Measurements from ENCODE around the gene TIMM13. TPM values are rescaled to one million over a fixed set of nuclear protein-coding genes. Genes with fewer than 3 reads are reported as not detected.
"Not testable (repeated sequence)": the region's sequence is repeated elsewhere in the genome, so short reads cannot be mapped to it uniquely, and the experiment has no call there.

TIMM13 gene
- total RNA-seq, 1 donor from 2014 or later, result 185 TPM

DNA sequence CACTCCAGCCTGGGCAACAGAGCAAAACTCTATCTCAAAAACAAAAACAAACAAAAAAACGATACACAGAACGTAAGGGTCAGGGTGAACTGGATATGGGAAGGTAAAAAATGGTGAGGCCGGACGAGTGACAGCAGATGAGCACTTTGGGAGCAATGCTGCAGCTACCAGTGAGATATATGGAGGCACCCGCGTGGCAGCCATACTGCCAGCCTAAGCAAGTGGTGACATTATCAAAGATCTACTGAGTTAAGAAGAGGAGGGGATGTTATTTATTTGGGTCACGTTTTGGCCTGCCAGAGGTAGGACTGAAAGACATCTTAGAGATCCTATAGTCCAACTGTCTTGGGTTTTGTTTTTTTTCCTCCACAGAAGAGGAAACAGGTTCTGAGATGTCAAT lies 14.2 kb downstream of the TIMM13 start:
- Mint-ChIP-seq H3K27me3 (ENCODE audit: insufficient read depth) (peaks cover 2% of the 10 kb centered on the region), H3K4me1 (ENCODE audit: low read depth) (no peaks in the 10 kb centered on the region), H3K27ac (no peak overlapping the region), H3K4me3 (no peak overlapping the region), H3K9me3 (peaks cover 6% of the 10 kb centered on the region), H3K36me3 (ENCODE audit: low read depth) (peaks cover 3% of the 10 kb centered on the region)
- DNase-seq (ENCODE audit: low spot score), result no peak
- intact Hi-C loops (cut with micrococcal nuclease), result no loop called here

DNA sequence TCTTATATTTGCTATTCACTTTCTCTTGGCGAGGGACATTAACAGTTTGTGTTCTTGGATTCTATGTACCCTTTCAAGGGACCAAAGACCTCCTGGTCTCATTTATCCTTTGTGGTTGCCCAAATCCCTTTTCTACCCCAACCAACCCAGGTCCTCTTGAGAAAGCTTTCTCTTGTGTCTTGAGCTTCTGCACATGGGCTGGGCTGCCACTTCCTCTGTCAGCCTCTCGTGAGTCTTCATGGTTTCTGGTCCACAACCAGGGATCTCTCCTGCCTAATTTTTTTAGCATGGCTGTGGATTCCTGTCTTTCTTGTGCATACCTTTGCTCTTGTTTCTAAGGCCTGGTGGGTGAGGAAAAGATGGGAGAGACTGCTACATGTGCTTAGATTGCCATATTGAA lies 14.9 kb downstream of the TIMM13 start:
- DNase-seq (ENCODE audit: low spot score), result no peak
- peaks cover 6% of the 10 kb centered on the region for H3K9me3 Mint-ChIP-seq
- intact Hi-C loops (cut with micrococcal nuclease), result no loop called here
- no peaks in the 10 kb centered on the region for H3K4me1 Mint-ChIP-seq (ENCODE audit: low read depth)
- H3K27me3 Mint-ChIP-seq (ENCODE audit: insufficient read depth), result peaks cover 2% of the 10 kb centered on the region
- no peak overlapping the region for H3K27ac Mint-ChIP-seq
- H3K36me3 Mint-ChIP-seq (ENCODE audit: low read depth), result no peaks in the 10 kb centered on the region
- H3K4me3 Mint-ChIP-seq, result no peak overlapping the region

DNA sequence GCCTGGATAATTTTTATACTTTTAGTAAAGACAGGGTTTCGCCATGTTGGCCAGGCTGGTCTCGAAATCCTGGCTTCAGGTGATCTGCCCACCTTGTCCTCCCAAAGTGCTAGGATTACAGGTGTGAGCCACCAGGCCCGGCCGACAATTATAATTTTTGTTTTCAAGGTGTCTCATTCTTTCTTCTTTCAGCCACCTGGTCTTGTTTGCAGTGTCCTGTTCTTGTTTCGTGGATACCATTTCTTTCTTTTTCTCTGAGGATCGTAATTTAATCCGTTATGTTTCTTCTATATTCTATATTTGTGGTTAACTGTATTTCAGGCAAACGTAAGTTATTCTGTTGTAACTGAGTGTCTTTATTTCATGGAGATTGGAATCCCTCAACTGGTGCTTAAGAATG lies 15.7 kb downstream of the TIMM13 start:
- Mint-ChIP-seq H3K4me1 (ENCODE audit: low read depth) (no peaks in the 10 kb centered on the region), H3K27me3 (ENCODE audit: insufficient read depth) (peaks cover 2% of the 10 kb centered on the region), H3K27ac (no peak overlapping the region), H3K4me3 (no peak overlapping the region), H3K9me3 (peaks cover 6% of the 10 kb centered on the region), H3K36me3 (ENCODE audit: low read depth) (no peaks in the 10 kb centered on the region)
- DNase-seq (ENCODE audit: low spot score), result no peak
- intact Hi-C loops (cut with micrococcal nuclease), result no loop called here

DNA sequence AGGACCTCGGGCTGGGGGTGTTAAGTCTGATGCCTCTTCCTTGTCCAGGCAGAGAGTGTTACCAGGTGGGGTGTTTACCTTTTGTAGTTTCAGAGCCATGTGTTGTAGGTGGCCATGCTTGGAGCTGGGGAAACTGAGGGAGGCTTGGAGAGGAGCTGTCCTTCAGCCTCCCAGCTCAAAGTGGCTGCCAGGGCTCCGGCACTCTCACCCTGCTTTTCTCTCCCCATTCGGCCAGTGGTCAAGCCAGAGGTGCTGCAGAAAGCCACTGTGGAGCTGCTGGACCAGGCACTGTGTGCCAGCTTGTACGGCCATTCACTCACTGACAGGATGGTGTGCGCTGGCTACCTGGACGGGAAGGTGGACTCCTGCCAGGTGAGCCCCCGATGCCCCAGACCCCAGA lies 17.4 kb downstream of the TIMM13 start:
- H3K9me3 Mint-ChIP-seq, result peaks cover 6% of the 10 kb centered on the region
- H3K36me3 Mint-ChIP-seq (ENCODE audit: low read depth), result no peaks in the 10 kb centered on the region
- no peak overlapping the region for H3K4me3 Mint-ChIP-seq
- no peaks in the 10 kb centered on the region for H3K4me1 Mint-ChIP-seq (ENCODE audit: low read depth)
- H3K27me3 Mint-ChIP-seq (ENCODE audit: insufficient read depth), result peaks cover 2% of the 10 kb centered on the region
- DNase-seq (ENCODE audit: low spot score), result no peak
- H3K27ac Mint-ChIP-seq, result no peak overlapping the region
- intact Hi-C loops (cut with micrococcal nuclease), result no loop called here

DNA sequence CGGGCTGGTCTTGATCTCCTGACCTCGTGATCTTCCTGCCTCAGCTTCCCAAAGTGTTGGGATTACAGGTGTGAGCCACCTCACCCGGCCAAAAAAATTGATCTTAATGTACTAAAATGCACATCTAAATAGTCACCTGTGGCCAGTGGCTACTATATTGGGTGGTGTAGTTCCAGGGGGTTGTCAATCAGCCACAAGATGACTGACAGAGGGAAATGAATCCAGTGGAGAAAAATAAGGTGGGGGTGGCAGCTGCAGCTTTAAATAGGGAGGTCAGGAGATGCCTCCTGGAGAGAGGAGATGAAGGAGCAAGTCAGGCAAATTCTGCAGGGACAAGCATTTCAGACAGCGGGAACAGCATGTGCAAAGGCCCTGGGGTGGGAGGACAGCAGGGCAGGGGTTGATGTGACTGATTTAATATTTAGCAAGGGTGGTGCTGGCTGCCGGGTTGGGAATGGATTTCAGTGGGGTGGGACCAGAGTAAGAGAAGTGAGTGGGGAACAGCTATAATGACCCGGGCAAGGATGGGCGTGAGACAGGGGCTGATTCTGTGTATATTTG lies 18.0 kb downstream of the TIMM13 start:
- Mint-ChIP-seq H3K4me3 (no peak overlapping the region), H3K4me1 (ENCODE audit: low read depth) (no peaks in the 10 kb centered on the region), H3K9me3 (peaks cover 6% of the 10 kb centered on the region), H3K27ac (no peak overlapping the region), H3K27me3 (ENCODE audit: insufficient read depth) (peaks cover 2% of the 10 kb centered on the region), H3K36me3 (ENCODE audit: low read depth) (no peaks in the 10 kb centered on the region)
- DNase-seq (ENCODE audit: low spot score), result no peak
- intact Hi-C loops (cut with micrococcal nuclease), result no loop called here

DNA sequence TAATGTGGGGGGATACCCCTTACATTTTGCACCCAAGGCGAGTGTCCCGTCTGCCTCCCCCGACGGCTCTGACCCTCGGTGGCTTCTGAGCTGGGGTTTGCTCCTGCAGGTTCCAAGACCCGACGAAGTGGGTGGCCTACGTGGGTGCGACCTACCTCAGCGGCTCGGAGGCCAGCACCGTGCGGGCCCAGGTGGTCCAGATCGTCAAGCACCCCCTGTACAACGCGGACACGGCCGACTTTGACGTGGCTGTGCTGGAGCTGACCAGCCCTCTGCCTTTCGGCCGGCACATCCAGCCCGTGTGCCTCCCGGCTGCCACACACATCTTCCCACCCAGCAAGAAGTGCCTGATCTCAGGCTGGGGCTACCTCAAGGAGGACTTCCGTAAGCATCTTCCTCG lies 19.1 kb downstream of the TIMM13 start:
- H3K27ac Mint-ChIP-seq, result no peak overlapping the region
- DNase-seq (ENCODE audit: low spot score), result no peak
- no peak overlapping the region for H3K4me3 Mint-ChIP-seq
- peaks cover 6% of the 10 kb centered on the region for H3K9me3 Mint-ChIP-seq
- H3K4me1 Mint-ChIP-seq (ENCODE audit: low read depth), result no peaks in the 10 kb centered on the region
- intact Hi-C loops (cut with micrococcal nuclease), result no loop called here
- H3K36me3 Mint-ChIP-seq (ENCODE audit: low read depth), result no peaks in the 10 kb centered on the region
- H3K27me3 Mint-ChIP-seq (ENCODE audit: insufficient read depth), result peaks cover 2% of the 10 kb centered on the region

DNA sequence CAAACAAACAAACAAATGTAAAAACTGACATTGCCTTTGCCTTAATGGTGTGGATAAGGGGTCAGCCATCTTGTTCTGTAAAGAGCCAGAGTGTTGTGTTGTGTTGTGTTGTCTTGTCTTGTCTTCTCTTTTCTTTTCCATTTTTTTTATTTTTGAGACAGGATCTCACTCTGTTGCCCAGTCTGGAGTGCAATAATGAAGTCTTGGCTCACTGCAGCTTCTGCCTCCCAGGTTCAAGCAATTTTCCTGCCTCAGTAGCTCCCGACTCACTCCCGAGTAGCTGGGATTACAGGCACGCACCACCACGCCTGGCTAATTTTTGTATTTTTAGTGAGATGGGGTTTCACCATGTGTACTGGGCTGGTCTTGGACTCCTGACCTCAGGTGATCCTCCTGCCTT lies 27.8 kb downstream of the TIMM13 start:
- H3K4me1 Mint-ChIP-seq (ENCODE audit: low read depth), result no peaks in the 10 kb centered on the region
- no peak for DNase-seq (ENCODE audit: low spot score)
- no peak overlapping the region for H3K27ac Mint-ChIP-seq
- no peaks in the 10 kb centered on the region for H3K36me3 Mint-ChIP-seq (ENCODE audit: low read depth)
- intact Hi-C loops (cut with micrococcal nuclease), result no loop called here
- H3K4me3 Mint-ChIP-seq, result no peak overlapping the region
- H3K27me3 Mint-ChIP-seq (ENCODE audit: insufficient read depth), result no peaks in the 10 kb centered on the region
- no peaks in the 10 kb centered on the region for H3K9me3 Mint-ChIP-seq

DNA sequence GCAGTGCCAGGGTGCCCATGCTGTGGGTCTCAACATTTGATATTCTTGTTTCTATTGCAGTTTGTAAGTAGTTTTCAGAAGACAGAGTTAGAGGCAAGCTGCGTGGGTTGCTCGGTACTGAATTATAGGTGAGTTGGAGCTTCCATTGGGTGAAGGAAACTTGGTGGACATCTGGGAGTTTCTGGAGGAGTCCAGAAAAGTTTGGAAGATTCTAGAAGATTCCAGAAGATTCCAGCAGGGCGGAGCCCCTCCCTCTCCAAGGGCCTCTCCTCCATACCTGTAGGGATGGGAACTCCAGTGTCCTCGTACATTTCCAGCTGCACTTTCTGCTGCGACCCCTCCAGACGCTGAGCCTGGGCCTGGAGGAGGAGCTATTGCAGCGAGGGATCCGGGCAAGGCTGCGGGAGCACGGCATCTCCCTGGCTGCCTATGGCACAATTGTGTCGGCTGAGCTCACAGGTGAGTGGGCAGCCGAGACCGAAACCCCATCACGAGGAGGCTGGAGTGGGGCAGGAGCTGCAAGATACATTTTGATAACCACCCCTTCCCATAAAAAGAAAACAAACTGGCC lies 28.6 kb downstream of the TIMM13 start:
- no peak overlapping the region for H3K27ac Mint-ChIP-seq
- no peak for DNase-seq (ENCODE audit: low spot score)
- no peaks in the 10 kb centered on the region for H3K27me3 Mint-ChIP-seq (ENCODE audit: insufficient read depth)
- intact Hi-C loops (cut with micrococcal nuclease), result no loop called here
- no peak overlapping the region for H3K4me3 Mint-ChIP-seq
- H3K36me3 Mint-ChIP-seq (ENCODE audit: low read depth), result no peaks in the 10 kb centered on the region
- no peaks in the 10 kb centered on the region for H3K4me1 Mint-ChIP-seq (ENCODE audit: low read depth)
- H3K9me3 Mint-ChIP-seq, result no peaks in the 10 kb centered on the region

DNA sequence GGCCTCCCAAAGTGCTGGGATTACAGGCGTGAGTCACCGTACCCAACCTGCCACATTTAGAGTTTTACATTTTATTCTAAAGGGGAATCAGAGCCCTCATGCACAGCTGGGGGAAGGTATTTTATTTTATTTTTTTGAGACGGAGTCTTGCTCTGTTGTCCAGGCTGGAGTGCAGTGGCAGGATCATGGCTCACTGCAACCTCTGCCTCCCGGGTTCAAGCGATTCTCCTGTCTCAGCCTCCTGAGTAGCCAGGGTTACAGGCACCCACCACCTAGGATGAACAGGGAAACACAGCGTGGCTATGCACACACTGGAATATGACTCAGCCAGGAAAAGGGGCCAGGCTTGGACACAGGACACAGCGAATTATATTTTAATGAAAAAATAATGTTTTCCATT lies 30.2 kb downstream of the TIMM13 start:
- H3K4me1 Mint-ChIP-seq (ENCODE audit: low read depth); H3K36me3 Mint-ChIP-seq (ENCODE audit: low read depth); intact Hi-C loops (cut with micrococcal nuclease); H3K4me3 Mint-ChIP-seq; H3K27me3 Mint-ChIP-seq (ENCODE audit: insufficient read depth); H3K9me3 Mint-ChIP-seq; DNase-seq (ENCODE audit: low spot score); H3K27ac Mint-ChIP-seq: not testable (repeated sequence)

DNA sequence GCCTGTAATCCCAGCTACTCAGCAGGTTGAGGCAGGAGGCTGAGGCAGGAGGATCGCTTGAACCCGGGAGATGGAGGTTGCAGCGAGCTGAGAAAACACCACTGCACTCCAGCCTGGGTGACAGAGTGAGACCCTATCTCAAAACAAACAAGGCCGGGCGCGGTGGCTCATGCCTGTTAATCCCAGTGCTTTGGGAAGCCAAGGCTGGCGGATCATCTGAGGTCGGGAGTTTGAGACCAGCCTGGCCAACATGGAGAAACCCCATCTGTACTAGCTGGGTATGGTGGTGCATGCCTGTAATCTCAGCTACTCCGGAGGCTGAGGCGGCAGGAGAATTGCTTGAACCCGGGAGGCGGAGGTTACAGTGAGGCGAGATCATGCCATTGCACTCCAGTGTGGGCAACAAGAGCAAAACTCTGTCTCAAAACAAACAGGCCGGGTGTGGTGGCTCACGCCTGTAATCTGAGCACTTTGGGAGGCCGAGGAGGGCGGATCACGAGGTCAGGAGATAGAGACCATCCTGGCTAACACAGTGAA lies 32.0 kb downstream of the TIMM13 start:
- H3K27me3 Mint-ChIP-seq (ENCODE audit: insufficient read depth); H3K4me3 Mint-ChIP-seq; intact Hi-C loops (cut with micrococcal nuclease): not testable (repeated sequence)

DNA sequence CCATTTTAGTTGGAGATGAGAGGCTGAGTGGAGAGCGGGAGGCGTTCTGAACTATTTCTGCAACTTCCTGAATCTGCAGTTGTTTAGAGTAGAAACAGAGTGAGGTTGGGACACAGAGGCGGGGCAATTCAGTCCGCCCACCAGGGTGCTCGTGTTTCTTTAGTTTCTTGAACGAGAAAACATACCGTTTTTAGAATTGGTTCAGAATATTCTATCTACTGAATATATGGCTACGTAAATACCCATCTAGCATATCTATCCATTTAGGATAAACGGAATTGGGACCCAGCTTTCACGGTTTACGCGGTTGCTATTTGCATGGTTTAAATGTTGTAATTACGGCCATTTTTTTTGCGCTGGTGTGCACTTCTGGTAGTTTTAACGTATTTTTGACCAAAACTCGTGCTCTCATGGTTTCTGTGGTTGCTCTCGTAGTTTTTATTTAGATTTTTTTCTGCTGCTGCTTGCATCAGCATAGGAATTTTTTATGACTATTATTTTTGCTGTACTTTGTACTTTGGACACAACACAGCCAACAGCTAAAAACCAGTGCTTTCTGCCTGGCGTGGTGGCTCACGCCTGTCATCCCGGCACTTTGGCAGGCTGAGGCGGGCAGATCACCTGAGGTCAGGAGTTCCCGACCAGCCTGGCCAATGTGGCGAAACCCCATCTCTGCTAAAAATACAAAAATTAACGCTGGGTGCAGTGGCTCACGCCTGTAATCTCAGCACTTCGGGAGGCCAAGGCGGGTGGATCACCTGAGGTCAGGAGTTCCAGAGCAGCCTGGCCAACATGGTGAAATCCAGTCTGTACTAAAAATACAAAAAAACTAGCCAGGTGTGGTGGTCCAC lies 32.7 kb downstream of the TIMM13 start:
- H3K4me3 Mint-ChIP-seq, result no peak overlapping the region

More for the DNA sequence above, 32.0 kb downstream of the TIMM13 start:
- not testable (repeated sequence) for H3K36me3 Mint-ChIP-seq (ENCODE audit: low read depth); DNase-seq (ENCODE audit: low spot score); H3K27ac Mint-ChIP-seq; H3K9me3 Mint-ChIP-seq; H3K4me1 Mint-ChIP-seq (ENCODE audit: low read depth)

DNA sequence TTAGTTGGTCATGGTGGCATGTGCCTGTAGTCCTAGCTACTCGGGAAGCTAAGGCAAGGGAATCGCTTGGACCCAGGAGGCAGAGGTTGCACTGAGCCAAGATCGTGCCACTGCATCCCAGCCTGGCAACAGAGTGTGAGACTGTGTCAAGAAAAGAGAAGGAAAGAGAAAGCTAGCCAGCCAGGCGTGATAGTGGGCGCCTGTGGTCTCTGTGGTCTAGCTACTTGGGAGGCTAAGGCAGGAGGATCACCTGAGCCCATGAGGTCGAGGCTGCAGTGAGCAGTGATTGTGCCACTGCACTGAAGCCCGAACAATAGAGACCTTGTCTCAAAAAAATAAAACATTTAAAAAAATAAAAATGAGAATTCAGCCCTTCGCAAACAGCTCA lies 33.3 kb downstream of the TIMM13 start:
- Mint-ChIP-seq H3K4me3 (no peak overlapping the region), H3K27me3 (ENCODE audit: insufficient read depth) (no peaks in the 10 kb centered on the region), H3K27ac (no peak overlapping the region), H3K36me3 (ENCODE audit: low read depth) (no peaks in the 10 kb centered on the region), H3K4me1 (ENCODE audit: low read depth) (peaks cover 5% of the 10 kb centered on the region), H3K9me3 (no peaks in the 10 kb centered on the region)
- intact Hi-C loops (cut with micrococcal nuclease), result loop anchor here (5.0 kb wide), 1 partner anchor 107 kb away; no protein-coding TSS in a partner anchor
- DNase-seq (ENCODE audit: low spot score), result no peak

More for the DNA sequence above, 32.7 kb downstream of the TIMM13 start:
- intact Hi-C loops (cut with micrococcal nuclease), result loop anchor here (5.0 kb wide), 1 partner anchor 107 kb away; no protein-coding TSS in a partner anchor
- DNase-seq (ENCODE audit: low spot score), result no peak
- Mint-ChIP-seq H3K4me1 (ENCODE audit: low read depth) (peaks cover 5% of the 10 kb centered on the region), H3K27ac (no peak overlapping the region), H3K36me3 (ENCODE audit: low read depth) (no peaks in the 10 kb centered on the region), H3K9me3 (no peaks in the 10 kb centered on the region), H3K27me3 (ENCODE audit: insufficient read depth) (no peaks in the 10 kb centered on the region)

DNA sequence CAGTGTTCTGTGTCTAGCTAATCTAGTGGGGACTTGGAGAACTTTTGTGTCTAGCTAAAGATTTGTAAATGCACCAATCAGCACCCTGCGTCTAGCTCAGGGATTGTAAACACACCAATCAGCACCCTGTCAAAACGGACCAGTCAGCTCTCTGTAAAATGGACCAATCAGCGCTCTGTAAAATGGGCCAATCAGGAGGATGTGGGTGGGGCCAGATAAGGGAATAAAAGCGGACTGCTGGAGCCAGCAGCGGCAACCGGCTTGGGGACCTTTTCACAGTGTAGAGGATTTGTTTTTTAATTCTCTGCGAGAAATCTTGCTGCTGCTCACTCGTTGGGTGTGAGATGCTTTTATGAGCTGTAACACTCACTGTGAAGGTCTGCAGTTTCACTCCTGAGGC lies 34.5 kb downstream of the TIMM13 start:
- H3K4me3 Mint-ChIP-seq; H3K36me3 Mint-ChIP-seq (ENCODE audit: low read depth); DNase-seq (ENCODE audit: low spot score); H3K27ac Mint-ChIP-seq; H3K4me1 Mint-ChIP-seq (ENCODE audit: low read depth); H3K27me3 Mint-ChIP-seq (ENCODE audit: insufficient read depth); H3K9me3 Mint-ChIP-seq: not testable (repeated sequence)
- intact Hi-C loops (cut with micrococcal nuclease), result loop anchor here (5.0 kb wide), 1 partner anchor 106 kb away; no protein-coding TSS in a partner anchor
